GM23248 (cell line): ENCODE measurements around the gene KHDRBS2.

ENCODE experiments used
- EZH2 ChIP-seq: fragments of 200-600 bp; sonication (generic); IDR thresholded peaks from 2 replicates; pipeline ENCODE4 v1.6.1; 2018; ENCODE audit warnings: antibody characterized with exemption, mild to moderate bottlenecking; ENCODE audit not compliant: insufficient read depth, poor library complexity, severe bottlenecking
- EZH2phosphoT487 ChIP-seq: fragments of 200-600 bp; sonication (generic); IDR thresholded peaks from 2 replicates; pipeline ENCODE4 v1.6.1; 2018; ENCODE audit warnings: antibody characterized with exemption, moderate library complexity, mild to moderate bottlenecking, low read depth; ENCODE audit not compliant: insufficient read depth

GRCh38 chr6:62059901-62060300 is 226.1 kb downstream of the KHDRBS2 start:
- TF ChIP-seq EZH2 (no peak), EZH2phosphoT487 (no peak)
